HEK293 (cell line): ENCODE data around the gene CHCHD5.

Experiments used
- CTCF ChIA-PET: fragments of 350-600 bp; formaldehyde crosslinking; extraction: SDS; loops from one replicate; lab custom pipeline; 2021; ENCODE audit warnings: antibody characterized with exemption; lab: Yijun Ruan, JAX
- POLR2A ChIA-PET: fragments of 300-600 bp; formaldehyde crosslinking; extraction: SDS; loops from one replicate; lab custom pipeline; 2020; ENCODE audit warnings: antibody characterized with exemption, inconsistent platforms; lab: Yijun Ruan, JAX
- H3K27ac ChIP-seq: fragments of 200-500 bp; sonication (Bioruptor generic); 2 replicates; pipeline ENCODE4 v1.5.1; 2014; ENCODE audit warnings: low read depth, low read length, control low read depth, inconsistent platforms; ENCODE audit errors: extremely low read depth
- H3K36me3 ChIP-seq, 2 experiments: fragments of 200-500 bp in 1 of 2; sonication (Bioruptor generic) in 1 of 2; 1 replicate in 1 of 2; 2 replicates in 1 of 2; pipeline ENCODE4 v1.5.1; 2014 to 2017; ENCODE audit warnings: inconsistent platforms in 2 of 2, low read length in 2 of 2; ENCODE audit not compliant: control insufficient read depth in 2 of 2, insufficient read depth in 1 of 2
- H3K4me1 ChIP-seq: fragments of 200-500 bp; sonication (Bioruptor generic); 2 replicates; pipeline ENCODE4 v1.5.1; 2014; ENCODE audit warnings: mild to moderate bottlenecking, low read length, inconsistent platforms; ENCODE audit not compliant: control insufficient read depth, insufficient read depth
- H3K4me3 ChIP-seq: 2 replicates; pipeline ENCODE4 v1.5.1; 2011; ENCODE audit warnings: low read depth, mild to moderate bottlenecking, control low read depth, low read length, moderate library complexity
- H3K9me3 ChIP-seq: fragments of 200-500 bp; sonication (Bioruptor generic); 2 replicates; pipeline ENCODE4 v1.5.1; 2014; ENCODE audit warnings: low read depth, low read length, inconsistent platforms; ENCODE audit not compliant: control insufficient read depth, insufficient read depth
- ATF2 ChIP-seq: fragments of 450-650 bp; formaldehyde crosslinking; IDR thresholded peaks from 2 replicates; pipeline ENCODE4 v1.5.1; 2016; ENCODE audit warnings: missing biosample characterization, missing genetic modification characterization, low read depth
- CTCF ChIP-seq: fragments of 450-650 bp; formaldehyde crosslinking; IDR thresholded peaks from 2 replicates; pipeline ENCODE4 v1.5.1; 2016; ENCODE audit warnings: missing biosample characterization, missing genetic modification characterization
- MZF1 ChIP-seq: fragments of 450-650 bp; formaldehyde crosslinking; IDR thresholded peaks from 2 replicates; pipeline ENCODE4 v1.5.1; 2017; ENCODE audit warnings: missing biosample characterization, missing genetic modification characterization, borderline replicate concordance
- WT1 ChIP-seq: fragments of 450-650 bp; formaldehyde crosslinking; IDR thresholded peaks from 2 replicates; pipeline ENCODE4 v1.5.1; 2016; ENCODE audit warnings: missing biosample characterization, missing genetic modification characterization
- ZEB2 ChIP-seq: fragments of 450-650 bp; formaldehyde crosslinking; IDR thresholded peaks from 2 replicates; pipeline ENCODE4 v1.5.1; 2016; ENCODE audit warnings: missing biosample characterization, missing genetic modification characterization
- ZNF132 ChIP-seq: fragments of 450-650 bp; formaldehyde crosslinking; IDR thresholded peaks from 2 replicates; pipeline ENCODE4 v1.5.1; 2017; ENCODE audit warnings: missing biosample characterization, missing genetic modification characterization, borderline replicate concordance
- ZNF140 ChIP-seq: fragments of 450-650 bp; formaldehyde crosslinking; IDR thresholded peaks from 2 replicates; pipeline ENCODE4 v1.5.1; 2016; ENCODE audit warnings: missing biosample characterization, missing genetic modification characterization
- ZNF148 ChIP-seq: fragments of 450-650 bp; formaldehyde crosslinking; IDR thresholded peaks from 2 replicates; pipeline ENCODE4 v1.5.0; 2017; ENCODE audit warnings: missing biosample characterization, missing genetic modification characterization, borderline replicate concordance
- ZNF274 ChIP-seq, 2 experiments: fragments of 200-500 bp in 1 of 2; fragments of 450-650 bp in 1 of 2; sonication (Bioruptor generic) in 1 of 2; formaldehyde crosslinking in 1 of 2; IDR thresholded peaks; 2 replicates each; pipeline versions ENCODE4 v1.5.1 to v1.6.1; 2014 to 2016; ENCODE audit warnings: borderline replicate concordance in 1 of 2, inconsistent platforms in 1 of 2, low read length in 1 of 2, missing biosample characterization in 1 of 2, missing genetic modification characterization in 1 of 2
- ZNF292 ChIP-seq: fragments of 450-650 bp; formaldehyde crosslinking; IDR thresholded peaks from 2 replicates; pipeline ENCODE4 v1.5.1; 2016; ENCODE audit warnings: low read depth, missing biosample characterization, missing genetic modification characterization, borderline replicate concordance
- ZNF335 ChIP-seq: fragments of 450-650 bp; formaldehyde crosslinking; conservative IDR thresholded peaks from 2 replicates; pipeline ENCODE4 v1.5.1; 2016; ENCODE audit warnings: missing biosample characterization, missing genetic modification characterization
- ZNF362 ChIP-seq: fragments of 450-650 bp; formaldehyde crosslinking; IDR thresholded peaks from 2 replicates; pipeline ENCODE4 v1.5.1; 2016; ENCODE audit warnings: missing biosample characterization, missing genetic modification characterization
- ZNF549 ChIP-seq: fragments of 450-650 bp; IDR thresholded peaks from 2 replicates; pipeline ENCODE4 v1.5.1; 2018; ENCODE audit warnings: missing biosample characterization, missing genetic modification characterization, mild to moderate bottlenecking, inconsistent platforms, moderate library complexity
- ZNF558 ChIP-seq: fragments of 450-650 bp; formaldehyde crosslinking; IDR thresholded peaks from 2 replicates; pipeline ENCODE4 v1.5.1; 2016; ENCODE audit warnings: missing biosample characterization, missing genetic modification characterization
- ZNF626 ChIP-seq: fragments of 450-650 bp; sonication (Bioruptor Pico); formaldehyde crosslinking; IDR thresholded peaks from 2 replicates; pipeline ENCODE4 v1.5.1; 2018; ENCODE audit warnings: missing biosample characterization, missing genetic modification characterization, inconsistent platforms
- ZNF654 ChIP-seq: fragments of 450-650 bp; formaldehyde crosslinking; IDR thresholded peaks from 2 replicates; pipeline ENCODE4 v1.5.1; 2016; ENCODE audit warnings: low read depth, missing biosample characterization, missing genetic modification characterization
- ZNF777 ChIP-seq: fragments of 450-650 bp; formaldehyde crosslinking; IDR thresholded peaks from 2 replicates; pipeline ENCODE4 v1.5.1; 2017; ENCODE audit warnings: missing biosample characterization, missing genetic modification characterization, borderline replicate concordance
- ZNF791 ChIP-seq: fragments of 450-650 bp; formaldehyde crosslinking; IDR thresholded peaks from 2 replicates; pipeline ENCODE4 v1.5.1; 2016; ENCODE audit warnings: missing biosample characterization, missing genetic modification characterization
- TF ChIP-seq, protein P1 (sequence below): fragments of 450-650 bp; formaldehyde crosslinking; IDR thresholded peaks from 2 replicates; pipeline ENCODE4 v1.5.1; 2016; ENCODE audit warnings: missing biosample characterization, missing genetic modification characterization

Gene CHCHD5

DNA sequence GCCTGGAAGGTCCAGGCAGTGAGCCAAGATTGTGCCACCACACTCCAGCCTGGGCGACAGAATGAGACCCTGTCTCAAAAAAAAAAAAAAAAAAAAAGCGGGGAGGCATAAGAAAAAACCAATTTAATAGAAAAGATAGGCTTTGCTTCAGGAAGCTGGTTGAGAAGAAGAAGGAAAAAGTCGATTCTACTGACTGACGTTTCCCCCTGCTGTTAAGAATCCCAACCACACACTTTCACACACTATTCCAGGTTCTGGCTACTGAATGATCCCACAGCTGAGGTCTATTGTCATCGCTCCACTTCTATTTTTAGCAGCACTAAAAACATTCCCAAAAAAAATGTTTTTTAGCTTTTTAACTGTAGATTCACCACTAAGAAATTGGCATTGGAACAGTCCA is 6.7 kb upstream of the CHCHD5 start:
- no peak overlapping the region for H3K4me3 ChIP-seq
- no peaks in the 10 kb centered on the region for H3K9me3 ChIP-seq
- H3K4me1 ChIP-seq, result no peaks in the 10 kb centered on the region
- peaks cover 26 to 43% of the 10 kb centered on the region in 2 experiments for H3K36me3 ChIP-seq
- TF ChIP-seq ZNF791, result no peak
- TF ChIP-seq ZNF292 (tag by site-specific recombination), result no peak
- TF ChIP-seq WT1 (tag by site-specific recombination), result no peak
- TF ChIP-seq CTCF, result no peak
- TF ChIP-seq, protein P1, sequence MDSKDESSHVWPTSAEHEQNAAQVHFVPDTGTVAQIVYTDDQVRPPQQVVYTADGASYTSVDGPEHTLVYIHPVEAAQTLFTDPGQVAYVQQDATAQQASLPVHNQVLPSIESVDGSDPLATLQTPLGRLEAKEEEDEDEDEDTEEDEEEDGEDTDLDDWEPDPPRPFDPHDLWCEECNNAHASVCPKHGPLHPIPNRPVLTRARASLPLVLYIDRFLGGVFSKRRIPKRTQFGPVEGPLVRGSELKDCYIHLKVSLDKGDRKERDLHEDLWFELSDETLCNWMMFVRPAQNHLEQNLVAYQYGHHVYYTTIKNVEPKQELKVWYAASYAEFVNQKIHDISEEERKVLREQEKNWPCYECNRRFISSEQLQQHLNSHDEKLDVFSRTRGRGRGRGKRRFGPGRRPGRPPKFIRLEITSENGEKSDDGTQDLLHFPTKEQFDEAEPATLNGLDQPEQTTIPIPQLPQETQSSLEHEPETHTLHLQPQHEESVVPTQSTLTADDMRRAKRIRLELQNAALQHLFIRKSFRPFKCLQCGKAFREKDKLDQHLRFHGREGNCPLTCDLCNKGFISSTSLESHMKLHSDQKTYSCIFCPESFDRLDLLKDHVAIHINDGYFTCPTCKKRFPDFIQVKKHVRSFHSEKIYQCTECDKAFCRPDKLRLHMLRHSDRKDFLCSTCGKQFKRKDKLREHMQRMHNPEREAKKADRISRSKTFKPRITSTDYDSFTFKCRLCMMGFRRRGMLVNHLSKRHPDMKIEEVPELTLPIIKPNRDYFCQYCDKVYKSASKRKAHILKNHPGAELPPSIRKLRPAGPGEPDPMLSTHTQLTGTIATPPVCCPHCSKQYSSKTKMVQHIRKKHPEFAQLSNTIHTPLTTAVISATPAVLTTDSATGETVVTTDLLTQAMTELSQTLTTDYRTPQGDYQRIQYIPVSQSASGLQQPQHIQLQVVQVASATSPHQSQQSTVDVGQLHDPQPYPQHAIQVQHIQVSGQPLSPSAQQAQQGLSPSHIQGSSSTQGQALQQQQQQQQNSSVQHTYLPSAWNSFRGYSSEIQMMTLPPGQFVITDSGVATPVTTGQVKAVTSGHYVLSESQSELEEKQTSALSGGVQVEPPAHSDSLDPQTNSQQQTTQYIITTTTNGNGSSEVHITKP (tag by site-specific recombination), result peak; percentile 53; the same call in 1 of the 2 replicates
- TF ChIP-seq ZNF549 (tag by site-specific recombination), result no peak
- TF ChIP-seq ZNF626 (tag by site-specific recombination), result no peak
- no peak for TF ChIP-seq ZNF132 (tag by site-specific recombination)
- no peak for TF ChIP-seq ZNF274 (IDR thresholded peaks at IDR 0.05; ENCODE audit: low read length)
- no peak for TF ChIP-seq ZNF274 (tag by site-specific recombination; IDR thresholded peaks at IDR 0.05; ENCODE audit: borderline replicate concordance)
- TF ChIP-seq ZNF148, result no peak
- TF ChIP-seq ZNF335 (tag by site-specific recombination), result no peak
- TF ChIP-seq ZNF654 (tag by site-specific recombination), result peak; percentile 35
- TF ChIP-seq MZF1 (tag by site-specific recombination), result no peak
- no peak for TF ChIP-seq ZNF777 (tag by site-specific recombination)
- POLR2A ChIA-PET, result interaction anchor here (0.6 to 0.8 kb wide), 2 partner anchors 33 to 95 kb away, joined by 3 to 4 read pairs; no protein-coding TSS in a partner anchor
- H3K27ac ChIP-seq, result no peak overlapping the region
- CTCF ChIA-PET, result interaction anchor here (0.6 to 1.6 kb wide), 4 partner anchors 59 to 456 kb away, joined by 3 to 6 read pairs (median 4); no protein-coding TSS in a partner anchor

GRCh38 chr2:112579241-112579640 is 5.2 kb upstream of the CHCHD5 start:
- no peak overlapping the region for H3K4me3 ChIP-seq
- CTCF ChIA-PET, result interaction anchor here (0.7 kb wide), 1 partner anchor 45 kb away, joined by 5 read pairs; no protein-coding TSS in a partner anchor
- H3K36me3 ChIP-seq, result peaks cover 15 to 29% of the 10 kb centered on the region in 2 experiments
- no peaks in the 10 kb centered on the region for H3K4me1 ChIP-seq
- no peak overlapping the region for H3K27ac ChIP-seq
- POLR2A ChIA-PET, result no interaction called here
- H3K9me3 ChIP-seq, result no peaks in the 10 kb centered on the region
- TF ChIP-seq, protein P1 (tag by site-specific recombination), result peak; percentile 46
- no peak for TF ChIP-seq ZNF558
- no peak for TF ChIP-seq ZNF777 (tag by site-specific recombination)
- peak; percentile 85 for TF ChIP-seq ATF2
- 0 out of 2 replicates have a peak, but pooled peaks have one; percentile 32 for TF ChIP-seq ZEB2 (tag by site-specific recombination)
- no peak for TF ChIP-seq ZNF140
- peak; percentile 74; the same call in 1 of the 2 replicates for TF ChIP-seq ZNF362 (tag by site-specific recombination)
